Activated naive CD4-positive, alpha-beta T cell treated with Interleukin-2 at 50 U/mL for 16 hours (primary cell): ENCODE data around the gene AGBL1.
"Not testable (repeated sequence)": the region's sequence is repeated elsewhere in the genome, so short reads cannot be mapped to it uniquely, and the experiment has no call there.

Source experiments
- DNase-seq: peaks from one replicate; pipeline ENCODE4 v3.0.0-alpha.2; 2020

The AGBL1 gene

GRCh38 chr15:86411916-86412315 is 332.2 kb downstream of the AGBL1 start:
- no peak for DNase-seq

DNA sequence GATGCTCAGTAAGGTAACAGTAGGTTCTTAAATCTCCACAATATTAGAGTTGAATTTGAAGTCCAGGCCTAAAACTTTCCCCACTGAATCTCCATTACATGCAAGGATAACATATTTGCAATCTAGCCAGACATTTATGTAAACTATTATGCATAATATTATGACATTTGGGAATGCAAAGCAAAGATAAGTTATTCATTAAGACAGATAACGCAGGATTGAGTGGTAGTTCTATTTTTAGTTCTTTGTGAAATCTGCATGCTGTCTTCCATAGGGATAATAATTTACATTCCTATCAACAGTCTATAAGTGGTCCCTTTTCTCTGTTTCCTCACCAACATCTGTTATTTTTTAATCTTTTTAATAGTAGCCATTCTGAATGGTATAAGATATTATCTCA is 333.5 kb downstream of the AGBL1 start:
- DNase-seq: no peak

GRCh38 chr15:86425746-86426145 is 346.1 kb downstream of the AGBL1 start:
- DNase-seq: no peak

DNA sequence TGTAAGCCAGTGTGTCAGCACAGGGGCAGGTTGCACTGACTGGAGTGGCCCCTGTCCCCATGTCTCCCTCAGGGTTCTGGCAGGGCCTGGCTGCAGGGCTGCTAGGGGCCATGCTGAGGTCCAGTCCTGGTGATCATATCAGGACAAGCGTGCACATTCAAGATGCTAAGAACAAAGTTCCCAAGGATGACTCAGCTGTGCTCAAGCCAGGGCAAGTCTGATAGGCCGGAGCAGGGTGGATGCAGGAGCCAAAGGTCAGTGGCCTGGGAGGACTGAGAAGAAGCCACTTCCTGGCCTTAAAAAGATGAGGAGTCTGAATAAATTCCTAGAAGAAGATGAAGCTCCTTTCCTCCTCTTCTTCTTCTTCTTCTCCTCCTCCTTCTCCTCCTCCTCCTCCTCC is 353.2 kb downstream of the AGBL1 start:
- no peak for DNase-seq

DNA sequence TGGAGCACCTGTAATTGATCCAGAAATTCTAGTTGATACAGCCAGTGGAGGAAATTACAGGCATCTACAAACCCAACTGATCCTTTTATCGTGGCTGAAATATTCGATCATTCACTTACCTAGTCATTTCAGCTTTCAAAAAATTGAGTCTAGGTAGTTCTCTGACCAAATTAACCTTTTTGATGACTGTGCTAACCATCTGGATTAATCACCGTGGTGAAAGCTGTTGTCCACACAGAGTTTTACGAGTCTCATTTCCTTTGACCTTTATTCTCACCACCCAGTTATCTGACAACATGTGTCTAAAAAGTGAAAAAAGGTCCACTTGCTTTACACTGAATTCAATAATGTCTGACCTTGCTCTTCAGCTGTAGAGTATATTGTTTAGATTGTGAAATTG is 354.3 kb downstream of the AGBL1 start:
- DNase-seq: no peak

- no peak for DNase-seq
Observed at GRCh38 chr15:86439614-86440013, 359.9 kb downstream of the AGBL1 start.

GRCh38 chr15:86444527-86444926 is 364.9 kb downstream of the AGBL1 start:
- DNase-seq: no peak

- no peak for DNase-seq
Observed at GRCh38 chr15:86445579-86446252, 366.0 kb downstream of the AGBL1 start.

GRCh38 chr15:86446253-86446640 is 366.6 kb downstream of the AGBL1 start:
- no peak for DNase-seq

- not testable (repeated sequence) for DNase-seq
Observed at GRCh38 chr15:86465470-86466039, 385.9 kb downstream of the AGBL1 start.

DNA sequence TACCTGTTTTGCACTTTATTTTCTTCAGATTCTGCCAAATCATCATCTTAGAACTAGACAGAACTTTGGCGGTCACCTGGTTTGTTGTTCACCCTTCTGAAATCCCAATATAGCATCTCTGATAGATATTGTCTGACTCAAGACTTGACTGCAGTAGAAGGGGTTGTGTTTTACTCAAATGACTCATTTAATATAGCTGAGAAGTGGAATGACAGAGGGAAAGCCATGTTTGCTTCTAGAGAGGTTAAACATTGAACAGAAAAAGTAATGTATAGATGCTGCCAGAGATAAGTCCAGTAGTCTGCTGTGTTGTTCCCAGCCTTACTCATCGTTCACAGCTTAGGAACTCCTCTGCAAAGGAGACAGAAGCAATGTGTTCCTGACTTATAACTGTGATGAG is 402.0 kb downstream of the AGBL1 start:
- no peak for DNase-seq

DNA sequence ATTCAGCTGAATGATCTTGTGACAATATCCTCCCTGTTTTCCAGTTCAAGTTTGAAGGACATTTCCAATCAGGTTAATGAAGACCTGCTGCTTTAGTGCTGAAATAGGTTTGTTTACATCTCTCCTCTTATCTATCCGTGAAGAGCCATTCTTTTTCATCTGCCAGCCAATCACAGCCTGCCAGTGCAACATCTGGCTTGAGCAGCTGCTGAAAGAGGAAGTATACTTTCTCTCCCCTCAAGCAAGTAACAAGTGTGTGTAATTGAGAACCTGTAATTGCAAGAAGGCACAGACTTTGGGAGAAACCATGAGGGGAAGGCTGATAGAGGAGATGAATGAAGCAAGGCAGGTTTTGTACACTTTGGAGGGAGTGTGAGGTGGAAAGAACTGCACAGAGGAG is 404.3 kb downstream of the AGBL1 start:
- no peak for DNase-seq

DNA sequence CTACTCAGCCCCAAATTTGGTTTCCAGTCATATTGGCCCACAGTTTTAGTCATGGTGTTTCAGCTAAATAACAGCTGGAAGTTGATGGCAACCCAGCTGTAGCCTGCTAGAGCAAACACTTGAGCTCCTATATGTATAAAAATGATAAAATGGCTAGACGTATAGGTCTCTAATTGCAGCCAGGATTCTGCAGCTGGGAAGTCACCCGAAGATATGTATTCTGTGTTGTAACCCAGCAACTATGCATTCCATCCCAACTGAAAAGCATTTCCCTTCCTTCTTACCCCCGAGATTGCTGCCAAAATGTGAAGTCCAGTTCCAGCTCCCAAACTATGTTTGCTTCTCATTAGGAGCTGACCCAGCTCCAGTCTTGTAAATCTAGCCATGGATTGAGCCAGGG is 408.4 kb downstream of the AGBL1 start:
- no peak for DNase-seq

GRCh38 chr15:86489981-86490380 is 410.3 kb downstream of the AGBL1 start:
- no peak for DNase-seq

GRCh38 chr15:86491118-86491517 is 411.4 kb downstream of the AGBL1 start:
- no peak for DNase-seq

- DNase-seq: no peak
Observed at GRCh38 chr15:86493884-86494283, 414.2 kb downstream of the AGBL1 start.

DNA sequence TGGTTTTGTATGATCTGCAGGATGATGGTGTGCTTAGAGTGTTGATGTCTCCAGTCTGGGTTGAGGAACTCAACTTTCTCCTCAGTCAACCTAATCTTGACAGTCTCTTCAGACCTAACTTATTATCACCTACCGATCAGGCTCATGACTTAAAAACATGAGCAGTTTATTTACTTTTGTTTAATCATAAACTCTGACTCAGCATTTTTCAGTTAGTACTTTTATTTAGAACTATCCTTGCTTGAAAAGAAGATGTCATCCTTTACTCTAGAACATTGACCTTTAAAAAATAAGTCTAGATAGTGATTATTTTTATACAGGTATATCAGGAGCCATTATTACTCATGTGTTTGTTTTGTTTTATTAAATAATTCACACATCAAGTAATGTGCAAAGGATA is 414.8 kb downstream of the AGBL1 start:
- no peak for DNase-seq

DNA sequence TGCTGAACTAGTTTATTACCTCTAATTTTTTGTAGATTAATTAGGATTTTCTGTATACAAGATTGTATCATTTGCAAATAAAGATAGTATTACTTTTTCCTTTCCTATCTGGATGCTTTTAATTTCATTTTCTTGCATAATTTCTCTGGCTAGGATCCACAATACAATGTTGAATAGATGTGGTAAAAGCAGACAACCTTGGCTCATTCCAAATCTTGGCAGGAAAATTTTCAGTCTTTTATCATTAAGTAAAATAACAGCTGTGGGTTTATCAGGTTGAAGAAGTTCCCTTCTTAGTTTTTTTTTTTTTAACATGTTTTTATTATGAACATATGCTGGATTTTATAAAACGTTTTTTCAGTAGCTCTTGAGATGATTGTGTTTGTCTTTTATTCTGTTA is 422.6 kb downstream of the AGBL1 start:
- DNase-seq: no peak

GRCh38 chr15:86505951-86506350 is 426.3 kb downstream of the AGBL1 start:
- DNase-seq: no peak

- no peak for DNase-seq
Observed at GRCh38 chr15:86506401-86506800, 426.7 kb downstream of the AGBL1 start.

GRCh38 chr15:86515625-86516024 is 436.0 kb downstream of the AGBL1 start:
- no peak for DNase-seq

GRCh38 chr15:86522721-86523120 is 443.1 kb downstream of the AGBL1 start:
- no peak for DNase-seq

- no peak for DNase-seq
Observed at GRCh38 chr15:86526938-86527690, 447.4 kb downstream of the AGBL1 start.

DNA sequence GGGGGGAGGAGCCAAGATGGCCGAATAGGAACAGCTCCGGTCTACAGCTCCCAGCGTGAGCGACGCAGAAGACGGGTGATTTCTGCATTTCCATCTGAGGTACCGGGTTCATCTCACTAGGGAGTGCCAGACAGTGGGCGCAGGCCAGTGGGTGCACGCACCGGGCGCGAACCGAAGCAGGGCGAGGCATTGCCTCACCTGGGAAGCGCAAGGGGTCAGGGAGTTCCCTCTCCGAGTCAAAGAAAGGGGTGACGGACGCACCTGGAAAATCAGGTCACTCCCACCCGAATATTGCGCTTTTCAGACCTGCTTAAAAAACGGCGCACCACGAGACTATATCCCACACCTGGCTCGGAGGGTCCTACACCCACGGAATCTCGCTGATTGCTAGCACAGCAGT is 448.4 kb downstream of the AGBL1 start:
- not testable (repeated sequence) for DNase-seq
